ENCODE data around the gene UTP3. TPM values are rescaled to one million over a fixed set of nuclear protein-coding genes. Genes with fewer than 3 reads are reported as not detected.
A peak's percentile ranks its signal among the peaks of the same experiment; 100 is the strongest.

The UTP3 gene
- total and polyA plus RNA-seq, 9 donors: 10.3 to 25.0 (median 21.5) TPM

DNA sequence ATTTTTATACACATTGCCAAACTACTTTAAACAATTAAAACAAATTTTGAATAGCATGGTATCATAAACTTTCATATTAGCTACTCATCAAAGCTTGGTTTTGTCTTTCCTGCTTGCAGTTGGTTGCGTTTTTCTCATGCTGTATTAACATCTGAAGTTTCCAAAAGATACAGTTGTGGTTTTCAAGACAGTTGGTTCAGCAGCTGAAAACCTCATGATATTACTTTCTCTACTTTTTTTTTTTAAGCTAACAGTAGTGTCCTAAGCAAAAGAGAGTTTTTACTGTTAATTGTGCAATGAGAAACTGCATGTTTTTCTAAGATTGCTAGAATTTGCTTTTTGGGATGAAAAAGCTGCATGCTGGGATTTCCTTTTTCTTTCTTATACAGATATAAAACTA lies 48.7 kb downstream of the UTP3 start:
- Histone ChIP-seq H3K9me3 (no peaks in the 10 kb centered on the region), H3K36me3 (no peaks in the 10 kb centered on the region), H3K4me1 (ENCODE audit: insufficient read depth) (peaks cover 3% of the 10 kb centered on the region), H3K27ac (no peak overlapping the region), H3K27me3 (no peaks in the 10 kb centered on the region), H3K4me3 (no peak overlapping the region)
- WGBS, 3 donors: 28 to 55% (median 48%) methylated on average over 1 of the region's 1 CpG
- intact Hi-C loops (cut with DNase I): no loop called here
- DNase-seq: no peak
- no peak for TF ChIP-seq EP300 (IDR thresholded peaks at IDR 0.05)
- TF ChIP-seq, protein P1, sequence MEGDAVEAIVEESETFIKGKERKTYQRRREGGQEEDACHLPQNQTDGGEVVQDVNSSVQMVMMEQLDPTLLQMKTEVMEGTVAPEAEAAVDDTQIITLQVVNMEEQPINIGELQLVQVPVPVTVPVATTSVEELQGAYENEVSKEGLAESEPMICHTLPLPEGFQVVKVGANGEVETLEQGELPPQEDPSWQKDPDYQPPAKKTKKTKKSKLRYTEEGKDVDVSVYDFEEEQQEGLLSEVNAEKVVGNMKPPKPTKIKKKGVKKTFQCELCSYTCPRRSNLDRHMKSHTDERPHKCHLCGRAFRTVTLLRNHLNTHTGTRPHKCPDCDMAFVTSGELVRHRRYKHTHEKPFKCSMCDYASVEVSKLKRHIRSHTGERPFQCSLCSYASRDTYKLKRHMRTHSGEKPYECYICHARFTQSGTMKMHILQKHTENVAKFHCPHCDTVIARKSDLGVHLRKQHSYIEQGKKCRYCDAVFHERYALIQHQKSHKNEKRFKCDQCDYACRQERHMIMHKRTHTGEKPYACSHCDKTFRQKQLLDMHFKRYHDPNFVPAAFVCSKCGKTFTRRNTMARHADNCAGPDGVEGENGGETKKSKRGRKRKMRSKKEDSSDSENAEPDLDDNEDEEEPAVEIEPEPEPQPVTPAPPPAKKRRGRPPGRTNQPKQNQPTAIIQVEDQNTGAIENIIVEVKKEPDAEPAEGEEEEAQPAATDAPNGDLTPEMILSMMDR (IDR thresholded peaks at IDR 0.05): no peak
- TF ChIP-seq POLR2A (IDR thresholded peaks at IDR 0.05): no peak

DNA sequence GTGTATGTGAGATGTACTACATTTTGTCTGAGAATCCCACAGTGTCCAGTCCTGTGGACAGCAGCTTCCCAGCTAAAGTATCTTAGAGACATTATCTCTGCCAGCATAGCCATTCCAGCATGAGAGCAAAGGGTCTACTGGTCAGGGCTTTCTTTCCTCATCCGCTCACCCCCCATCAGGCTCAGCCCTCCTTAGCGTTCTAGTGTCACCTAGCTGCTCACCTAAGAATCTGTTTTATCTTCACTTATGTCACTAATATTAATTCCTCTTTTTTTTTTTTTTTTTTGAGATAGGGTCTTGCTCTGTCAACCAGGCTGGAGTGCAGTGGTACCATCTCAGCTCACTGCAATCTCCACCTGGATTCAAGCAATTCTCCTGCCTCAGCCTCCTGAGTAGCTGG lies 49.1 kb downstream of the UTP3 start:
- 68 to 82% (median 79%) methylated on average over 2 of the region's 2 CpGs for WGBS, 3 donors
- Histone ChIP-seq H3K27ac (no peak overlapping the region), H3K4me1 (ENCODE audit: insufficient read depth) (peaks cover 6% of the 10 kb centered on the region), H3K4me3 (no peak overlapping the region), H3K27me3 (no peaks in the 10 kb centered on the region), H3K9me3 (no peaks in the 10 kb centered on the region), H3K36me3 (no peaks in the 10 kb centered on the region)
- no peak for TF ChIP-seq EP300 (IDR thresholded peaks at IDR 0.05)
- TF ChIP-seq, protein P1 (IDR thresholded peaks at IDR 0.05): no peak
- TF ChIP-seq POLR2A (IDR thresholded peaks at IDR 0.05): no peak
- no peak for DNase-seq
- intact Hi-C loops (cut with DNase I): no loop called here

DNA sequence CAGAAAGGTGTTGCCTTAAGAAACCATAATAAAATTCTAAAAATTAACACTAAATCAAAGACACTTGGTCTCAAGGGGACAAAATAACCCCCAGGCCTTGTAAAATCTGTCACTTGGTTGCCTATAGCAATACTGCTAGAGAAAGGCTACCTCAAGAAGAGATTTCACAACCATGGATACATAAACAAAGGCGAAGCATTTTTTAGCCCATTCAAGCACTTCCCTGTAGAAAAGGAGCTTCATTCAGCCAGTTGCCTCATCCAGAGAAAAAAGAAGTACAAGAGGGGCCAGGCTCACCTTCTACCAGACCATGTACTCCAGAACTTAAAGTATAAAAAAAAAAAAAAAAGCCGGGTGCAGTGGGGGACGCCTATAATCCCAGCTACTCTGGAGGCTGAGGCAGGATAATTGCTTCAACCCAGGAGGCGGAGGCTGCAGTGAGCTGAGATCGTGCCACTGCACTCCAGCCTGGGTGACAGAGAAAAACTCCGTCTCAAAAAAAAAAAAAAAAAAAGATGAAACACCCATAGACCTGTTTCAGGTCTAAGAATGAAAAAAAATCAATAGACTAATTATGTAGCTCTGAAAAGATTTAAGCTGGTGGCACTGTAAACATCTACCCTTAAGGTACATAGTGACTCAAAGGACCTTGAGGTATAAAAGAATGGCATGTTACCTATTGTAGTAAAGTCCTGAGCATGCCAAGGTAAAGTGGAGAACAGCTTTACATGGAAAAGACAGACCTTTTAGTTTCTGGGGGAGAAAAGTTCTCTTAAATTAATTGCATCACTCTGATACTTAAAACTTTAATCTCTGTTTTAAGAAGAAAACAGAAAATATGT lies 51.4 kb downstream of the UTP3 start:
- Histone ChIP-seq H3K4me3 (no peak overlapping the region), H3K27me3 (no peaks in the 10 kb centered on the region), H3K9me3 (no peaks in the 10 kb centered on the region), H3K27ac (peak overlapping the region in 1 of 2 donors; percentile 9), H3K4me1 (ENCODE audit: insufficient read depth) (peaks cover 4% of the 10 kb centered on the region), H3K36me3 (no peaks in the 10 kb centered on the region)
- intact Hi-C loops (cut with DNase I): no loop called here
- TF ChIP-seq, protein P1 (IDR thresholded peaks at IDR 0.05): no peak
- TF ChIP-seq POLR2A (IDR thresholded peaks at IDR 0.05) (no peak), EP300 (IDR thresholded peaks at IDR 0.05) (no peak)
- WGBS, 3 donors: 87 to 91% (median 88%) methylated on average over 6 of the region's 6 CpGs
- DNase-seq: no peak

Small RNAs within 50 kb of the gene (small RNA-seq; reads per million reads assigned to genes)
- gene RNU6-520P (not detected), gene RNU6-784P (not detected)

Other genes with a start within 250 kb of the UTP3 start
- not detected for gene MUC7, start 216.3 kb upstream of the UTP3 start, total RNA-seq
- not detected for gene MUC7, start 216.3 kb upstream of the UTP3 start, polyA plus RNA-seq
- not detected for gene AMTN, start 170.0 kb upstream of the UTP3 start, total RNA-seq
- gene AMTN, start 170.0 kb upstream of the UTP3 start, polyA plus RNA-seq: not detected
- not detected for gene AMBN, start 96.3 kb upstream of the UTP3 start, total RNA-seq
- not detected for gene AMBN, start 96.3 kb upstream of the UTP3 start, polyA plus RNA-seq
- under 1 TPM in 2 of 7 donors, not detected in 5; 0.15 to 0.69 TPM for gene ENAM, start 59.8 kb upstream of the UTP3 start, total RNA-seq
- gene ENAM, start 59.8 kb upstream of the UTP3 start, polyA plus RNA-seq: 1 to 10 TPM in 1 of 2 donors, under 1 TPM in 1; 0.01 to 1.0 TPM
- 10 to 100 TPM in 1 of 7 donors, 1 to 10 TPM in 6; 1.4 to 27.7 (median 5.6) TPM for gene JCHAIN, start 22.0 kb upstream of the UTP3 start, total RNA-seq
- 10 to 100 TPM in 1 of 2 donors, 1 to 10 TPM in 1; 8.9 to 93.0 TPM for gene JCHAIN, start 22.0 kb upstream of the UTP3 start, polyA plus RNA-seq
- gene RUFY3, start 33.4 kb downstream of the UTP3 start, total RNA-seq: 10 to 100 TPM; 52.8 to 84.0 (median 73.9) TPM
- gene RUFY3, start 33.4 kb downstream of the UTP3 start, polyA plus RNA-seq: 10 to 100 TPM; 35.2 to 52.5 TPM
- gene GRSF1, start 151.4 kb downstream of the UTP3 start, total RNA-seq: 10 to 100 TPM; 28.4 to 48.3 (median 44.3) TPM
- gene GRSF1, start 151.4 kb downstream of the UTP3 start, polyA plus RNA-seq: 10 to 100 TPM; 40.2 to 78.7 TPM
- gene MOB1B, start 213.8 kb downstream of the UTP3 start, total RNA-seq: 10 to 100 TPM; 13.9 to 25.7 (median 21.9) TPM
- 10 to 100 TPM in 1 of 2 donors, 1 to 10 TPM in 1; 6.4 to 10.5 TPM for gene MOB1B, start 213.8 kb downstream of the UTP3 start, polyA plus RNA-seq

Measured in ovary (tissue), 9 donors.